LNCAP (cell line): ENCODE measurements around the gene VENTX.

Source experiments
- CTCF ChIP-seq: fragments of 450-650 bp; IDR thresholded peaks from 2 replicates; pipeline ENCODE4 v1.5.1; 2017; ENCODE audit warnings: mild to moderate bottlenecking

Gene VENTX

DNA sequence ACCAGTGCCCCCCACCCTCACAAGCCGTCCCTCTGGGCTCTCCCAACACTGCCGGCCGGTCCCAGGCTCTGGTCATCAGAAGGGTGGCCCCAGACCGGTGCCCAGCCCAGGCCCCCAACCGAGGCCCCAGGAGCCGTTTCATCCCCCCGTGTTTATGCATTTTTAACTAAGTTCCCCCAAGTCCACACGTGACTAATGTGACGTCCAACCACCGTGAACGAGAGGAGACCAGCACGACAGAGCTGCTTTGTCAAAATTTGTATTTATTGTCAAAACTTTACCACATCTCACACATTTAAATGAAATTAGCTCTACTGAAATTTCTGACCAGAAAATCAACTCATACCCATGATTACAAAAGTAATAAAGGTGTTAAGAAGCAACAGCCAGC, 8.6 kb downstream of the VENTX start:
- no peak for TF ChIP-seq CTCF

DNA sequence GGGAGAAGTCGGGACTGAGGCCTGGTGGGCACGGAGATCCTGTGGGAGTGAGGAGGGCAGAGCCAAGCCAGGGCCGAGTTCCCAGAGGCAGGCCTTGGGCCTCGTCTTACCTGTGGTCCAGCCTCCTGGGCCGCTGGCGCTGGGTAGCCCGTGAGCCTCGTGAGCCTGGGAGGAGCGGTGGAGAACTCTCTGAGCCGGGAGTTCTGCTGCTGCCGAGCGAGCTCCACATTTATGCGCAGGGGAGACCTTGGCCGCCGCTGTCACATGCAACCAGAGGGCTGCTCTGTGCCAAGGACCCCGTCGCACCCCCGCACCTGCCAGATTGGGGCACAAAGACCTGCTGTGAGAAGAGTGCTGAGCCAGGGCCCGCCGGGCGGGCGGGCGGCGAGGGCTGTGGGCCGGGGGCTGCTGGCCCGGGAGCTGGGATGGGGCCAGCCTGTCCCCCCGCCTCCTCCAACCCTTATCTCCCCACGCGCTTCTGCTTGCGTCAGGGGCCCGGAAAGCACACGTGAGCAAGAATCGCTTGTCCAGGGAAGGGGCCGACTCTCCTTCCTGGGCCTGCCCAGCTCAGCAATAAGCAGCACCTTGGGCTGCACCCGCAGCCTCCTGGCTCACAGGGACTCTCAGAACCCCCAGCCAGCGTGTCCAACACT, 10.2 kb downstream of the VENTX start:
- no peak for TF ChIP-seq CTCF

GRCh38 chr10:133248334-133248715, 10.7 kb downstream of the VENTX start:
- TF ChIP-seq CTCF: no peak

- no peak for TF ChIP-seq CTCF
Observed at GRCh38 chr10:133249094-133249780, 11.6 kb downstream of the VENTX start.

DNA sequence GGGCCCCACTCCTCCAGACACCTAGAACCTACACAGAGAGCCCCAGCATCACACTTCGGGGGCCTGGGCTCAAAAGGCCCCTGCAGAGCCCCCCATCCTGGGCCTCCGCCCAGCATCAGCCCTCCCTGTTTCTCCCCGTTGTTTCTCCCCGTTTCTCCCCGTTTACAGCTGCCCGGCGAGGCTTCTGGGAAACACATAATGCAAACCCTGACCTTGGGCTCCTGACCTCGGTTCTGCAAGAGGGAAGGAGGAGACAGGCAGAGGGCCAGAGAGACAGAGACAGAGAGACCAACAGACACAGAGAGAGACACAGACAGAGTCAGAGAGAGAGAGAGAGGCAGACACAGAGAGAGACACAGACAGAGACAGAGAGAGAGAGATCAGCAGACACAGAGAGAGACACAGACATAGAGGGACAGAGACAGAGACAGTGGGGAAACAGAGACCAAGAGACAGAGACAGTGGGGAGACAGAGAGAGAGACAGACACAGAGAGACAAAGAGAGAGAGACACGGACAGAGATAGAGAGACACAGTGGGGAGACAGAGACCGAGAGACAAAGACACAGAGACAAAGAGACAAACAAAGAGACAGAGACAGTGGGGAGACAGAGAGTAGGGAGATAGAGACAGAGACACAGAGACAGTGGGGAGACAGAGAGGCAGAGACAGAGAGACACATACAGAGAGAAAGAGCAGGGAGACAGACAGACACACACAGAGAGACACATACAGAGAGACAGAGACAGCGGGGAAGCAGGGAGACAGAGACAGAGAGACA, 12.5 kb downstream of the VENTX start:
- TF ChIP-seq CTCF: no peak

DNA sequence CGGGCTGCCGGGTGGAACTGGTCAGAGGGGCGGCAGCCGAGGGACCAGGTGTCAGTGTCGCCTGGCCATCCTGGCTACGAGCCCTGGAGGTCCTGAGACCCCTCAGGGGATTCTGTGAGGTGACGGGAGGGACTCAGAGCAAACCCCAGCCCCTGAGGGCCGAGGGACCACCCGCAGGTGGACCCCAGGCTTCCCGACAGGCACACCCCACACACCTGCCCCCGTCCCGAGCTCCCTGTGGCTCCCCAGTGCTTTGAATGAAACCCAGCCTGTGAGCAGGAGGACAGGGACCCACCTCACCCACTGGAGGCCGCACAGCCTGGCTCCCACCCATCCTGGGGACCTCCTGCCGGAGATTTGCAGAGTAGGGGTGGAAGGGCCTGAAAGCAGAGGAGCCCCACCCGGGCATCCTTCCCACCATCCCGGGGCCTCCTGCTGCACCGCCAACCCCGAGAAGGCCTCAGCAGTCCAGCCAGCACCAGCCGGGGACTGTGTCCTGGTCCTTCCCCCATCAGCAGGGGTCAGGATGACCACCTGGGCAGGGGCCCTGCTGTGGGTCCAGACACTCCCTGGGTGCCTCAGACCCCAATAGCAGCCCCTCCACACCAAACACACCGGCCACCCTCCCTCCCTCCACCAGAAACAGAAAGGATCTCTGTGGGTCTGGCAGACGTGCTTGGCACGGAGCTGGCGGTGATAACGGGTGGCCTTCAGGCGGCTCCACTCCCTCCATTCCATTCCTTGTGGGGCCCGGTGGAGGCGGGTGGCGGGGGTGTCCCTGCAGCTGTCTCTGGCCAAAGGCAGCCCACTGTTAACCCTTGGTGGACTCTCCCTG, 13.9 kb downstream of the VENTX start:
- no peak for TF ChIP-seq CTCF

DNA sequence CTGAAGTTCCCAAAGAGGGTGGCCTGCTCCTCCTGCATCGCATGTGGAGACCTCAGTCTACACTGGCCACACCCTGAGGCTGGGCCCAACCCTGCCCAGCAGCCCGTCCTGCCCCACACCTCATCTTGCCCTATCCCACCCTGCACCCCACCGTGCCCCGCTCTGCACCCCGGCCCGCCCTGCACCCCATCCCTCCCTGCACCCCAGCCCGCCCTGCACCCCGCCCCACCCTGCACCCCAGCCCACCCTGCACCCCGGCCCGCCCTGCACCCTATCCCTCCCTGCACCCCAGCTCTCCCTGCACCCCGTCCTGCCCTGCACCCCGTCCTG, 14.5 kb downstream of the VENTX start:
- TF ChIP-seq CTCF: no peak
